Neuronal stem cell (in vitro differentiated cells): Measurements from ENCODE around the gene FAM3D.

Experiments used
- DNase-seq: peaks from one replicate; pipeline ENCODE4 v3.0.0-alpha.2; 2013; ENCODE audit warnings: low spot score
- H2AFZ ChIP-seq: one replicate; pipeline ENCODE4 v1.6.1; 2013; ENCODE audit warnings: mild to moderate bottlenecking, low read length, inconsistent platforms
- H2AK5ac ChIP-seq: 2 replicates; pipeline ENCODE4 v1.6.1; 2013; ENCODE audit warnings: low read depth, mild to moderate bottlenecking, inconsistent platforms, low read length, moderate library complexity, mixed read lengths
- H2BK120ac ChIP-seq: 2 replicates; pipeline ENCODE4 v1.6.1; 2013; ENCODE audit warnings: low read depth, mild to moderate bottlenecking, inconsistent platforms, low read length, moderate library complexity, mixed read lengths
- H2BK12ac ChIP-seq: one replicate; pipeline ENCODE4 v1.6.1; 2013; ENCODE audit warnings: low read length, inconsistent platforms
- H2BK15ac ChIP-seq: 2 replicates; pipeline ENCODE4 v1.6.1; 2013; ENCODE audit warnings: mild to moderate bottlenecking, low read length, inconsistent platforms, mixed read lengths
- H2BK5ac ChIP-seq: one replicate; pipeline ENCODE4 v1.6.1; 2013; ENCODE audit warnings: inconsistent platforms, mild to moderate bottlenecking, low read length, moderate library complexity
- H3K14ac ChIP-seq: one replicate; pipeline ENCODE4 v1.6.1; 2013; ENCODE audit warnings: low read length, inconsistent platforms
- H3K18ac ChIP-seq: 2 replicates; pipeline ENCODE4 v1.6.1; 2013; ENCODE audit warnings: low read length, inconsistent platforms
- H3K23ac ChIP-seq: 2 replicates; pipeline ENCODE4 v1.6.1; 2013; ENCODE audit warnings: low read depth, mild to moderate bottlenecking, mixed read lengths, low read length, inconsistent platforms; ENCODE audit not compliant: poor library complexity
- H3K27ac ChIP-seq: replicated peaks from 3 replicates; pipeline ENCODE4 v1.5.1; 2013; ENCODE audit warnings: low read length, inconsistent platforms
- H3K27me3 ChIP-seq, 3 experiments: 2 replicates each; pipeline ENCODE4 v1.6.1; 2013; ENCODE audit warnings: low read length in 3 of 3, mild to moderate bottlenecking in 2 of 3, inconsistent platforms in 1 of 3, low read depth in 1 of 3, mixed read lengths in 1 of 3, moderate library complexity in 1 of 3; ENCODE audit not compliant: control insufficient read depth in 3 of 3, insufficient read depth in 3 of 3
- H3K36me3 ChIP-seq, 2 donors: replicated peaks in 1 of 2; 2 replicates each; pipeline ENCODE4 v1.6.1; 2013; ENCODE audit warnings: low read length in 2 of 2; ENCODE audit not compliant: control insufficient read depth in 2 of 2, insufficient read depth in 2 of 2
- H3K4ac ChIP-seq: 2 replicates; pipeline ENCODE4 v1.6.1; 2013; ENCODE audit warnings: inconsistent platforms, mild to moderate bottlenecking, low read length, moderate library complexity
- H3K4me1 ChIP-seq, 2 donors: 1 replicate in 1 of 2; 2 replicates in 1 of 2; pipeline ENCODE4 v1.6.1; 2013; ENCODE audit warnings: low read length in 2 of 2, low read depth in 1 of 2; ENCODE audit not compliant: control insufficient read depth in 2 of 2, insufficient read depth in 1 of 2
- H3K4me2 ChIP-seq: one replicate; pipeline ENCODE4 v1.6.1; 2013; ENCODE audit warnings: mild to moderate bottlenecking, low read length, inconsistent platforms; ENCODE audit not compliant: insufficient read depth, poor library complexity, severe bottlenecking
- H3K4me3 ChIP-seq, 2 donors: 2 replicates each; pipeline ENCODE4 v1.5.1; 2013; ENCODE audit warnings: low read length in 2 of 2, mild to moderate bottlenecking in 2 of 2, inconsistent platforms in 1 of 2, moderate library complexity in 1 of 2
- H3K79me1 ChIP-seq: one replicate; pipeline ENCODE4 v1.6.1; 2013; ENCODE audit warnings: low read depth, mild to moderate bottlenecking, inconsistent platforms, low read length, moderate library complexity
- H3K9ac ChIP-seq: one replicate; pipeline ENCODE4 v1.6.1; 2013; ENCODE audit warnings: mild to moderate bottlenecking, low read depth, low read length, inconsistent platforms; ENCODE audit not compliant: poor library complexity
- H3K9me3 ChIP-seq, 2 donors: replicated peaks in 1 of 2; 2 replicates each; pipeline versions ENCODE3 to v1.6.1; 2013; ENCODE audit warnings: low read length in 2 of 2, mild to moderate bottlenecking in 2 of 2, inconsistent platforms in 1 of 2, low read depth in 1 of 2, mixed read lengths in 1 of 2, moderate library complexity in 1 of 2; ENCODE audit not compliant: control insufficient read depth in 2 of 2, insufficient read depth in 1 of 2
- H4K8ac ChIP-seq: one replicate; pipeline ENCODE4 v1.6.1; 2013; ENCODE audit warnings: low read depth, mild to moderate bottlenecking, inconsistent platforms, low read length, moderate library complexity
- H4K91ac ChIP-seq: one replicate; pipeline ENCODE4 v1.6.1; 2013; ENCODE audit warnings: low read length, low read depth, mild to moderate bottlenecking, inconsistent platforms; ENCODE audit not compliant: poor library complexity
- WGBS, 2 donors: extraction: QIAGEN DNeasy Blood & Tissue Kit; methylation state at CpG; one replicate each; pipeline ENCODE4 v1.1.7; 2013; ENCODE audit warnings: missing lambda C conversion rate in 2 of 2, mixed read lengths in 1 of 2; ENCODE audit not compliant: insufficient read length in 2 of 2, insufficient replicate concordance in 1 of 2; ENCODE audit errors: extremely low coverage in 2 of 2; 5-methylcytosine and 5-hydroxymethylcytosine counted together

Gene FAM3D

DNA sequence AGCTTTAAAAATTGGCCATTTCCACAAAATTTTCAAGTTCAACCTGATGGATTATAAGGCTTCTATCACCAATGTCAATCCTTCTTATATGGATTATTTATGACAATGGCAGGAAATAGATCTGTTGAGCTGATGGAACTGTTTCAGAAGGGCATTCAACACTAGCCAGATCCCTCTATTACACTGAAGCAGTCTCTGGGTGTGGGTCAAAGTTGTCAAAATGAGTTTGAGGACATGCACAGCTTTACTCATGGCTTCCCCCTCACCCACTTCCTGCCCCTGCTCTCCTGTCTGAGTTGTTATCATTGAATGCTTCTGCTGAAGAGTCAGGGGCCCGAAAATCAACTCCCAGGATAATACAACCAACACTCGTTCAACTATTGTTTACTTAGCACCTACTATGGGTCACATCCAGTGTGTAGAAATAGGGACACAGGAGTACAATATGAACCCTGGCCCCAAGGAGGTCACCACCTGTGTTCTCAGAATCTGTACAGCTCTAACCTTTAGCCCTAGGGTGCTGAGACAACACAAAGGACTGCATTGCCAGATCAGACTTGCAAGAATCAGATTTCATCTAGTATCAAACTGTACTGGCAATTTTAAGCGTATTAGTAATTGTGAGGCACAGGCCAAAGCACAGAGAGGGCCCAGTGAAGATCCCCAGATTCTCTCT is 41.7 kb upstream of the FAM3D start:
- Histone ChIP-seq H3K23ac (no peak overlapping the region), H2AFZ (no peak overlapping the region), H4K91ac (no peak overlapping the region), H3K4ac (no peak overlapping the region), H3K18ac (no peak overlapping the region), H2BK120ac (no peak overlapping the region), H3K27me3 (no peaks in the 10 kb centered on the region), H3K27ac (no peak overlapping the region), H4K8ac (no peak overlapping the region), H3K4me1 (peaks cover 0 to 2% of the 10 kb centered on the region in 2 donors), H3K9me3 (peaks cover 0 to 6% of the 10 kb centered on the region in 2 donors), H3K79me1 (no peaks in the 10 kb centered on the region), H2AK5ac (no peak overlapping the region), H3K9ac (no peak overlapping the region), H3K4me3 (no peak overlapping the region), H3K36me3 (no peaks in the 10 kb centered on the region), H2BK12ac (no peak overlapping the region), H2BK5ac (no peak overlapping the region), H2BK15ac (no peak overlapping the region), H3K14ac (no peak overlapping the region), H3K4me2 (no peak overlapping the region)
- DNase-seq = no peak
- no CpG with 5 or more reads among the region's 3 CpGs for WGBS, 2 donors

DNA sequence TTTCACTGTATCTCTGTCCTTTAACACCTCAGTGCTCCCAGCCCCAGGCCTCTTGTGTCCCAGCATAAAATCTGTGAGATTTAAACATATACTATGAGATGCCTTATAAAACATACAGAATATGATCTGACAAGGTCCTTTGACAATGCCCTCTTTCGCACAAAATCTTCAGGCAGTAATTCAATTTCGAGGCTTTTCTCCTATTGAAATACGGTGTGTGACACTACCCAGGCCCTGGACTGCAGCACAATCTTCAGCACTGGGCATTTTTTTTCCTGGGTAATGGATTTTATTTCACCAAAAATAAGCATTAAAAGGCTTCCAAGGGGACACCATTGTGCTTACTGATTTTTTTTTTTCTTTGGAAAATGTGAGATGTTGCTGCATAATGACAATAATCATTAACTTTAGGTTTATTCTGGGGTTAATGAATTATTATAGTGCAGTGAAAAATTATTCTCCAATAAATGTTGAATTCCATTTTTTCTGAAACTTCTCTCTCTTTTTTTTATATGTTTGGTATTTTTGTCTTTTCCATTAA is 40.9 kb upstream of the FAM3D start:
- no peak overlapping the region for H2BK15ac ChIP-seq
- H4K8ac ChIP-seq = no peak overlapping the region
- H3K9ac ChIP-seq = no peak overlapping the region
- H3K27ac ChIP-seq = no peak overlapping the region
- no peak overlapping the region for H2AFZ ChIP-seq
- no peak overlapping the region for H3K4me3 ChIP-seq
- no peak overlapping the region for H3K23ac ChIP-seq
- H2BK5ac ChIP-seq = no peak overlapping the region
- peaks cover 0 to 2% of the 10 kb centered on the region in 2 donors for H3K4me1 ChIP-seq
- H3K18ac ChIP-seq = no peak overlapping the region
- no peak overlapping the region for H3K4me2 ChIP-seq
- no peak overlapping the region for H4K91ac ChIP-seq
- no peak overlapping the region for H2BK120ac ChIP-seq
- no peaks in the 10 kb centered on the region for H3K36me3 ChIP-seq
- no peaks in the 10 kb centered on the region for H3K79me1 ChIP-seq
- H3K4ac ChIP-seq = no peak overlapping the region
- H2BK12ac ChIP-seq = no peak overlapping the region
- DNase-seq = no peak
- H3K27me3 ChIP-seq = no peaks in the 10 kb centered on the region
- no peak overlapping the region for H2AK5ac ChIP-seq
- WGBS, 2 donors = no CpG with 5 or more reads among the region's 3 CpGs
- peaks cover 0 to 6% of the 10 kb centered on the region in 2 donors for H3K9me3 ChIP-seq
- H3K14ac ChIP-seq = no peak overlapping the region

DNA sequence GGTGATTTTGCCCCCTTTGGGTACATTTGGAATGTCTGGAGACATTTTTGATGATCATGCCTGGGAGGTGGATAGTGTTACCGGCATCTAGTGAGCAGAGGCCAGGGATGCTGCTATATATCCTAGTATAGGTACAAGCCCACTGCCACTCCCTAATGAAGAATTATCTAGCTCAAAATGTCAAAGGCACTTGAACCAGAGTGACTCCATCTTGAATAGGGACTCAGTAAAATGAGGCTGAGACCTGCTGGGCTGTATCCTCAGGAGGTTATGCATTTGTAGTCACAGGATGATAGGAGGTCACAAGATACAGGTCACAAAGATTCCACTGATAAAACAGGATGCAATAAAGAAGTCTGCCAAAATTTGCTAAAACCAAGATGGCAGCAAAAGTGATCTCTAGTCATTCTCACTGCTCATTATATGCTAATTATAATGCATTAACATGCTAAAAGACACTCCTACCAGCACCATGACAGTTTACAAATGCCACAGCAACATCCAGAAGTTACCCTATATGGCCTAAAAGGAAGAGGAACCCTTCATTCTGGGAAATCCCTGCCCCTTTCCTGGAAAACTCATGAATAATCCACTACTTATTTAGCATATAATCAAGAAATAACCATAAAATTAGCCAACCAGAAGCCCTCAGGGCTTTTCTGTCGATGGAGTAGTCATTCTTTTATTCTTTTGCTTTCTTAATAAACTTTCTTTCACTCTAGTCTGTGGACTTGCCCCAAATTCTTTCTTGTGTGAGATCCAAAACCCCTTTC is 40.0 kb upstream of the FAM3D start:
- Histone ChIP-seq H2BK5ac (no peak overlapping the region), H2AK5ac (no peak overlapping the region), H3K9me3 (peaks cover 0 to 4% of the 10 kb centered on the region in 2 donors), H3K4ac (no peak overlapping the region), H3K79me1 (no peaks in the 10 kb centered on the region), H3K9ac (no peak overlapping the region), H2BK120ac (no peak overlapping the region), H3K27me3 (no peaks in the 10 kb centered on the region), H3K4me2 (no peak overlapping the region), H3K4me3 (no peak overlapping the region), H4K8ac (no peak overlapping the region), H2BK12ac (no peak overlapping the region), H3K14ac (no peak overlapping the region), H3K23ac (no peak overlapping the region), H3K36me3 (no peaks in the 10 kb centered on the region), H2AFZ (no peak overlapping the region), H2BK15ac (no peak overlapping the region), H4K91ac (no peak overlapping the region), H3K18ac (no peak overlapping the region), H3K27ac (no peak overlapping the region), H3K4me1 (peaks cover 0 to 2% of the 10 kb centered on the region in 2 donors)
- WGBS, 2 donors = no CpG with 5 or more reads among the region's 2 CpGs
- DNase-seq = no peak

DNA sequence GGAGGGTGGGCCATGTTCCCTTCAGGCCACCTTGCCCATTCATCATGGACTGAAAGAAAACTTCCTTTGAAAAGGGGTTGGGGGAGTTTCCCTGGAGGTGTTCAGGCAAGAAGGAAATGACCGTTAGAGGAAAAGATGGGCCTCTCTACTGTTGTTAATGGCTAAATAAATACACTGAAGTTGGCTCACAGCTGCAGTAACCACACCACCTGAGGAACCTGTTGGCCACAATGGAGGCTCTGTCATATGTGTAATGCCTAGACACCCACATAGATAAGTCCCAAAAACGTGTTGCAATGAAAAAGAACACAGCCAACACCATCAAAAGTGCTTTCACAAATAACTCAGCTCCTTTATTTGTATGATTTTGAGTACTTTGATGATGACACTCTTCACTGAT is 38.2 kb upstream of the FAM3D start:
- no peaks in the 10 kb centered on the region for H3K27me3 ChIP-seq
- no peak overlapping the region for H2AFZ ChIP-seq
- H2BK5ac ChIP-seq = no peak overlapping the region
- no peak overlapping the region for H4K91ac ChIP-seq
- H3K4me2 ChIP-seq = no peak overlapping the region
- H3K9ac ChIP-seq = no peak overlapping the region
- no peak overlapping the region for H3K14ac ChIP-seq
- no peak overlapping the region for H4K8ac ChIP-seq
- no peak overlapping the region for H2BK120ac ChIP-seq
- H2BK15ac ChIP-seq = no peak overlapping the region
- peaks cover 0 to 2% of the 10 kb centered on the region in 2 donors for H3K4me1 ChIP-seq
- no peak overlapping the region for H3K4ac ChIP-seq
- H3K23ac ChIP-seq = no peak overlapping the region
- DNase-seq = no peak
- no CpG with 5 or more reads among the region's 2 CpGs for WGBS, 2 donors
- H2BK12ac ChIP-seq = no peak overlapping the region
- no peaks in the 10 kb centered on the region for H3K36me3 ChIP-seq
- peaks cover 0 to 2% of the 10 kb centered on the region in 2 donors for H3K9me3 ChIP-seq
- no peak overlapping the region for H3K18ac ChIP-seq
- H2AK5ac ChIP-seq = no peak overlapping the region
- no peaks in the 10 kb centered on the region for H3K79me1 ChIP-seq
- no peak overlapping the region for H3K4me3 ChIP-seq
- no peak overlapping the region for H3K27ac ChIP-seq
